ENCODE measurements around the gene ELF4. TPM values are rescaled to one million over a fixed set of nuclear protein-coding genes. Genes with fewer than 3 reads are reported as not detected.

ELF4 gene
- total and polyA plus RNA-seq, 9 of the 15 experiments (the other 6 are each of a cell fraction or from before 2014, with no cell fraction given): 5.9 to 55.8 (median 25.2) TPM

DNA sequence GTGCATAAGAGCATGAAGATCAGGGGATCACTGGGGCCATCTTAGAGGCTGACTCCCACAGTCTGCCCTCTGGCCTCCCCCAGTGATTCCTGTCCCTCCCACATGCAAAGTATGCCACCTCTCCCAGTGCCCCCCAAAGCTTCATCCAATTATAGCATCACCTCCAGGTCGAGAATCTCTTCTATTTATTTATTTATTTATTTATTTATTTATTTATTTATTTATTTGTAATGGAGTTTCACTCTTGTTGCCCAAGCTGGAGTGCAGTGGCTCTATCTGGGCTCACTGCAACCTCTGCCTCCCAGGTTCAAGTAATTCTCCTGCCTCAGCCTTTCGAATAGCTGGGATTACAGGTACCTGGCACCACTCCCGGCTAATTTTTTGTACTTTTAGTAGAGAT lies 77.7 kb downstream of the ELF4 start:
- Histone ChIP-seq H3K79me2 (ENCODE audit: control insufficient read depth, insufficient read depth, low read length) (no peaks in the 10 kb centered on the region), H3K4me2 (ENCODE audit: insufficient read depth, low read length) (no peak overlapping the region), H4K20me1 (replicated peaks; ENCODE audit: control insufficient read depth, insufficient read depth, low read length) (no peaks in the 10 kb centered on the region), H3K27me3 (ENCODE audit: control insufficient read depth in 2 of 2, insufficient read depth in 2 of 2, low read length in 2 of 2) (no peaks in the 10 kb centered on the region), H3K36me3 (ENCODE audit: control insufficient read depth, insufficient read depth, low read length) (peaks cover 77% of the 10 kb centered on the region; the same call in 2 of the 3 replicates), H3K4me3 (no peak overlapping the region), H3K9me3 (replicated peaks; ENCODE audit: control insufficient read depth, insufficient read depth, low read depth, low read length) (no peaks in the 10 kb centered on the region), H3K9me1 (ENCODE audit: control insufficient read depth, insufficient read depth, low read length) (no peaks in the 10 kb centered on the region), H2AFZ (ENCODE audit: low read depth, low read length) (no peak overlapping the region), H3K27ac (ENCODE audit: extremely low read depth, low read depth, low read length) (no peak overlapping the region), H3K9ac (ENCODE audit: insufficient read depth in 1 of 2, low read depth in 2 of 2, low read length in 2 of 2) (no peak overlapping the region), H3K4me1 (replicated peaks in 1 of 2; ENCODE audit: control insufficient read depth in 2 of 2, insufficient read depth in 2 of 2, low read length in 2 of 2) (no peaks in the 10 kb centered on the region)
- POLR2A ChIA-PET: interaction anchor here (1.2 kb wide), 1 partner anchor 102 kb away, joined by 3 read pairs; no protein-coding TSS in a partner anchor
- no peak for TF ChIP-seq EHMT2 (IDR thresholded peaks at IDR 0.05)
- TF ChIP-seq TCF3 (CRISPR knock-in tag; IDR thresholded peaks at IDR 0.05): no peak
- TF ChIP-seq, protein P1, sequence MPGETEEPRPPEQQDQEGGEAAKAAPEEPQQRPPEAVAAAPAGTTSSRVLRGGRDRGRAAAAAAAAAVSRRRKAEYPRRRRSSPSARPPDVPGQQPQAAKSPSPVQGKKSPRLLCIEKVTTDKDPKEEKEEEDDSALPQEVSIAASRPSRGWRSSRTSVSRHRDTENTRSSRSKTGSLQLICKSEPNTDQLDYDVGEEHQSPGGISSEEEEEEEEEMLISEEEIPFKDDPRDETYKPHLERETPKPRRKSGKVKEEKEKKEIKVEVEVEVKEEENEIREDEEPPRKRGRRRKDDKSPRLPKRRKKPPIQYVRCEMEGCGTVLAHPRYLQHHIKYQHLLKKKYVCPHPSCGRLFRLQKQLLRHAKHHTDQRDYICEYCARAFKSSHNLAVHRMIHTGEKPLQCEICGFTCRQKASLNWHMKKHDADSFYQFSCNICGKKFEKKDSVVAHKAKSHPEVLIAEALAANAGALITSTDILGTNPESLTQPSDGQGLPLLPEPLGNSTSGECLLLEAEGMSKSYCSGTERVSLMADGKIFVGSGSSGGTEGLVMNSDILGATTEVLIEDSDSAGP (CRISPR knock-in tag; IDR thresholded peaks at IDR 0.05): no peak
- no peak for TF ChIP-seq DIDO1 (tag; IDR thresholded peaks at IDR 0.05; ENCODE audit: low read depth)
- TF ChIP-seq EWSR1 (IDR thresholded peaks at IDR 0.05; ENCODE audit: borderline replicate concordance, low read depth, partially characterized antibody): no peak
- TF ChIP-seq ZNF217 (CRISPR knock-in tag; IDR thresholded peaks at IDR 0.05): no peak
- TF ChIP-seq NFRKB (IDR thresholded peaks at IDR 0.05; ENCODE audit: low read depth): no peak
- TF ChIP-seq TEAD1 (CRISPR knock-in tag; IDR thresholded peaks at IDR 0.05): no peak
- TF ChIP-seq, protein P2, sequence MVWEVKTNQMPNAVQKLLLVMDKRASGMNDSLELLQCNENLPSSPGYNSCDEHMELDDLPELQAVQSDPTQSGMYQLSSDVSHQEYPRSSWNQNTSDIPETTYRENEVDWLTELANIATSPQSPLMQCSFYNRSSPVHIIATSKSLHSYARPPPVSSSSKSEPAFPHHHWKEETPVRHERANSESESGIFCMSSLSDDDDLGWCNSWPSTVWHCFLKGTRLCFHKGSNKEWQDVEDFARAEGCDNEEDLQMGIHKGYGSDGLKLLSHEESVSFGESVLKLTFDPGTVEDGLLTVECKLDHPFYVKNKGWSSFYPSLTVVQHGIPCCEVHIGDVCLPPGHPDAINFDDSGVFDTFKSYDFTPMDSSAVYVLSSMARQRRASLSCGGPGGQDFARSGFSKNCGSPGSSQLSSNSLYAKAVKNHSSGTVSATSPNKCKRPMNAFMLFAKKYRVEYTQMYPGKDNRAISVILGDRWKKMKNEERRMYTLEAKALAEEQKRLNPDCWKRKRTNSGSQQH (CRISPR knock-in tag; IDR thresholded peaks at IDR 0.05): no peak
- TF ChIP-seq ATF1 (CRISPR knock-in tag; IDR thresholded peaks at IDR 0.05): no peak
- no peak for TF ChIP-seq ATF1 (tag; IDR thresholded peaks at IDR 0.05)
- TF ChIP-seq ZBTB7A (IDR thresholded peaks at IDR 0.05; ENCODE audit: borderline replicate concordance, control insufficient read depth, low read depth, low read length): no peak
- TF ChIP-seq ZNF644 (tag; IDR thresholded peaks at IDR 0.05; ENCODE audit: low read depth): no peak
- no peak for TF ChIP-seq CLOCK (CRISPR knock-in tag; IDR thresholded peaks at IDR 0.05; ENCODE audit: borderline replicate concordance)
- no peak for TF ChIP-seq TEAD2 (tag; IDR thresholded peaks at IDR 0.05)
- no TSS peak for BruUV-seq (replicated peaks)
- 95% methylated on average over 3 of the region's 3 CpGs for WGBS (ENCODE audit: insufficient coverage, low coverage, missing lambda C conversion rate)
- CTCF ChIA-PET (ENCODE audit: low intra/inter-chr PET ratio): interaction anchor here (0.7 kb wide), 1 partner anchor 425 kb away, joined by 3 read pairs; no protein-coding TSS in a partner anchor
- in situ Hi-C loops (cut with MboI): loop anchor here (10.0 kb wide), 1 partner anchor 108 kb away; no protein-coding TSS in a partner anchor
- intact Hi-C loops (cut with micrococcal nuclease): no loop called here
- no peak for ATAC-seq
- FAIRE-seq: no peak
- no peak for DNase-seq (ENCODE audit: extremely low read depth in 1 of 4, low spot score in 3 of 4)

All from K562 (cell line).